ENCODE data around the gene EFHD2.
"Not testable (repeated sequence)": the region's sequence is repeated elsewhere in the genome, so short reads cannot be mapped to it uniquely, and the experiment has no call there.

EFHD2 gene

GRCh38 chr1:15425521-15425920 lies 15.8 kb downstream of the EFHD2 start:
- no peak for DNase-seq (ENCODE audit: extremely low read depth, low read depth)
- no peak overlapping the region for H3K4me3 ChIP-seq (replicated peaks; ENCODE audit: low read depth, low read length)
- TF ChIP-seq CTCF (IDR thresholded peaks at IDR 0.05; ENCODE audit: low read depth, low read length, missing control alignments) = no peak

GRCh38 chr1:15425958-15426357 lies 16.3 kb downstream of the EFHD2 start:
- H3K4me3 ChIP-seq (replicated peaks; ENCODE audit: low read depth, low read length) = no peak overlapping the region
- TF ChIP-seq CTCF (IDR thresholded peaks at IDR 0.05; ENCODE audit: low read depth, low read length, missing control alignments) = no peak
- no peak for DNase-seq (ENCODE audit: extremely low read depth, low read depth)

- TF ChIP-seq CTCF (IDR thresholded peaks at IDR 0.05; ENCODE audit: low read depth, low read length, missing control alignments) = no peak
- DNase-seq (ENCODE audit: extremely low read depth, low read depth) = no peak
- H3K4me3 ChIP-seq (replicated peaks; ENCODE audit: low read depth, low read length) = no peak overlapping the region
Measured at GRCh38 chr1:15426492-15427279, 17.0 kb downstream of the EFHD2 start.

GRCh38 chr1:15427280-15427666 lies 17.6 kb downstream of the EFHD2 start:
- TF ChIP-seq CTCF (IDR thresholded peaks at IDR 0.05; ENCODE audit: low read depth, low read length, missing control alignments) = no peak
- DNase-seq (ENCODE audit: extremely low read depth, low read depth) = no peak
- no peak overlapping the region for H3K4me3 ChIP-seq (replicated peaks; ENCODE audit: low read depth, low read length)

- not testable (repeated sequence) for DNase-seq (ENCODE audit: extremely low read depth, low read depth); H3K4me3 ChIP-seq (replicated peaks; ENCODE audit: low read depth, low read length)
Measured at GRCh38 chr1:15428252-15428651, 18.6 kb downstream of the EFHD2 start.

- no peak for TF ChIP-seq CTCF (IDR thresholded peaks at IDR 0.05; ENCODE audit: low read depth, low read length, missing control alignments)
- DNase-seq (ENCODE audit: extremely low read depth, low read depth) = no peak
- H3K4me3 ChIP-seq (replicated peaks; ENCODE audit: low read depth, low read length) = no peak overlapping the region
Measured at GRCh38 chr1:15428815-15429435, 19.2 kb downstream of the EFHD2 start.

GRCh38 chr1:15429701-15430149 lies 20.0 kb downstream of the EFHD2 start:
- no peak for DNase-seq (ENCODE audit: extremely low read depth, low read depth)
- TF ChIP-seq CTCF (IDR thresholded peaks at IDR 0.05; ENCODE audit: low read depth, low read length, missing control alignments) = no peak
- no peak overlapping the region for H3K4me3 ChIP-seq (replicated peaks; ENCODE audit: low read depth, low read length)
